ENCODE data around the gene MALRD1. TPM values are rescaled to one million over a fixed set of nuclear protein-coding genes. Genes with fewer than 3 reads are reported as not detected.

The MALRD1 gene
- total RNA-seq, 1 donor from 2014 or later, result not detected

DNA sequence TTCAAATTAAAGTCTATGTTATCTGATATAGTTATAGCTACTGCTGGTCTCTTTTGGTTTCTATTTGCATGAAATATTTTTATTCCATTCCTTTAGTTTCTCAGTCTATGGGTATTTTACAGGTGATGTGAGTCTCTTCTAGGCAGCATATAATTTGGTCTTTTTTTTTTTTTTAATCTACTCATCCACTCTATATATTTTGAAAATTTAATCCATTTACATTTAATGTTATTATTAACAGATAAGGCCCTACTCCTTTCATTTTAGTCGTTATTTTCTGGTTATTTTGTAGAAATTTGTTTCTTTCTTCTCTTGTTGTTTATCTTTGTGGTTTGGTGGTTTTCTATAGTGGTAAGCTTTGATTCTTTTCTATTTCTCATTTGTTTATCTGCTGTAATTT, 58.8 kb downstream of the MALRD1 start:
- intact Hi-C loops (cut with micrococcal nuclease), result no loop called here

DNA sequence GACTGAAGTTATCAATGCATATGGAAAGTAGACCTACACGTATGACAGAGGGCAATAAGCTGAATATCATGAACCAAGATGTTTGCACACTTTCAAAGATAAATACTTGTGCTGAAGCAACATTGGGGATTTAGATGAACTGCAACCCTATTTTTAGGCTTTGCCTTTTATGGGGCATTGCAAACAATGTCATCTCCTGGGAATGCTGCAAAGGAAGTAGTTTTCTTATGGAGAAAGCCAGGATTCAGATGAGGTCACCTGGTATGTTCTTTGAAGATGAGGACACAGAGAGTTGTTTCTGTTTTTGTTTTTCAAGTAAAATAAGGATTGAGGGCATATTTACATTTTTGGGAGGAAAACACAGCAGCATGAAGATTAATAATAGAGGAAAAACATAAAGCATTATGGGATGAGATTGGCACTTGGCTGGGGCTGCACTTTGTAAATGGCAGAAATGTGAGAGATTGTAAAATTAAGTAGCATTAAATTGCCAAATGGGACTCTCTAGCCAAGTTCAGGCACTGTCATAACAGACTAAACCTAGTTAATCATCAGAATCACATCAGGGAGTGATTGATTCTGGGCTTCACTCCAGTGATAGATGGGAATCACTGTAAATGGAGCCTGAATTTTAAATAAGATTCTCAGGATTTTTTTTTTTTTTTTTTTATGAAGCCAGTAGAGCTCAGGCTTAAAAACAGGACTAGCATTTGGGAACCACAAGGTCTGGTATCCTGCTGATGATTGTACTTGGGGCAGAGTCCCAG, 63.1 kb downstream of the MALRD1 start:
- intact Hi-C loops (cut with micrococcal nuclease), result no loop called here

DNA sequence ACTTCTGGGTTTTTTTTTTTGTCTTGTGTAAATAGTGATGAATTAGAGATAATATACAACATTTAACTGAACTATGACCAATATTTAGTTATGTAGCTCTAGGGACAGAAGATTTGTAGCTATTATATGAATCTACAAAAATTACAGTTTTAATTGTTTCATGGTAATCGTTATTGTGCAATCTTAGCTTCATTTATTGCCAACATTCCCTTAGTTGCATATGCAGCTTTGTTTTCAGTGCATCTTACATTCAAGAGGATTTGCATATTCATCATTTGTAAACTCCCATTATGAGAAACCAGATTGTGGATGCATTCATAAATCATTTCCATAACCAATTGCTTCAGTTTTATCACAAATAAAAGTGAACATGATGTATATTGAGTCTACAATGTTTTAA, 68.8 kb downstream of the MALRD1 start:
- intact Hi-C loops (cut with micrococcal nuclease), result no loop called here

DNA sequence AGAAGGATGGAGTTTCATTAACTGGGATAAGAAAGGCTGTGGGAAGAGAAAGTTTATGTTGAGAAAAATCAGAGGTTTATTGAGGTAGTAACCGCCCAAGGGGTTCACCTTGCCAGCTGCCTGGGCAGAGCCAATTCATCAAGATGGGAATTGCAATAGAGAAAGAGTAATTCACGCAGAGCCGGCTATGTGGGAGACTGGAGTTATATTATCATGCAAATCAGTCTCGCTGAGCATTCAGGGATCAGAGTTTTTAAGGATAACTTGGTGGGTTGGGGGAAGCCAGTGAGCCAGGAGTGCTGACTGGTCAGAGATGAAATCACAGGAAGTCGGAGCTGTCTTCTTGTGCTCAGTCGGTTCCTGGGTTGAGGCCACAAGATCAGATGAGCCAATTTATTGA, 70.6 kb downstream of the MALRD1 start:
- intact Hi-C loops (cut with micrococcal nuclease), result no loop called here

DNA sequence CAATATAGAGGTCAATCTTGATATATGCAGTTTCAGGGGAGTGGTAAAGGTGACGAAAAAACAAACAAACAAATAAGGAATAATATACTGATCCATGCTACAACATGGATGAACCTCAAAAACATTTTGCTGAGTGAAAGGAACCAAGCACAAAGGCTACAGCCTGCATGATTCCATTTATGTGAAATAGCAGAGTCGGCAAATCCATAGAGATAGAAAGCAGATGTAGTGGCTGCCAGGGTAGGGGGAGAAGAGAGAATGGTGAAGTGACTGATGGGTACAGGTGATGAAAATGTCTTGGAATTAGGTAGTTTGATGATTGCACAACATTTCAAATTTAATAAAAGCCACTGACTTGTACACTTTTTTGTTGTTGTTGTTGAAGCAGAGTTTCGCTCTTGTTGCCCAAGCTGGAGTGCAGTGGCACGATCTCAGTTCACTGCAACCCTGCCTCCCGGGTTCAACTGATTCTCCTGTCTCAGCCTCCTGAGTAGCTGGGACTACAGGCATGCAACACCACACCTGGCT, 71.8 kb downstream of the MALRD1 start:
- intact Hi-C loops (cut with micrococcal nuclease), result no loop called here

DNA sequence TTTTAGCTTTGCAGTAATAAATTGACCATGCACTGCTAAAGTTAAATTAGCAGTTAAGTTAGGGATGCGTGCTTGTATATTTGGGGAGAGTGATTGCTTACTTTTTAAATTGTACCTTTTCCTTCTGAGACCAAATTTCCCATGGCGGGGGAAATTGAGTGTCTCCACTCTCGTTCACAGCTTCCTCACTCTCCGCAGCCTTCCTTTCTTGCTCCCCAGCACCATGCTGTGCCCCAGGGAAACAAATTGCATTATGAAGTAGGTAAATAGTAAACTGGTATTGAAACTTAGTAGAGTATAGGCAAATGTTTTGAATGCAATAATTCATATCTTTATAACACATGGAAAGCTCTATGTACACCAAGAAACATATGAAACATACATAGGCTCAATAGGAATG, 85.4 kb downstream of the MALRD1 start:
- intact Hi-C loops (cut with micrococcal nuclease), result no loop called here

DNA sequence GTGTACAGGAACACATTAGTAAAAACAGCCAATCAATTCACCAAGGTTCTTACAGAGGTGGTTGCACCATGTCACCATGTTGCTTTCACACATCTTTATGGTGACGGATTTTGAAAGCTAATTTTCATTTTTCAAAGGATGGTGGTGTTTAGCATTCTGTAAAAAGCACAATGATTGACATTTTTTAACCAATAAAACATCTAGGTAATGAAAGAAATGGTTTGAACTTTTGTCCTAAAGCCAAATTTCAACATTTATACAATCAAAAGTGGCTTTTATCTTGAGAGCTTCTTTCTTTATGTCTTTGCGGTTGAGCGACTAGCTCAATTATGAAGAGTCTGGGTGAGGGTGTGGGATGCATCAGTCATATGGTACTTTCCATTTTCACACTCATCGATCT, 94.4 kb downstream of the MALRD1 start:
- intact Hi-C loops (cut with micrococcal nuclease), result no loop called here

DNA sequence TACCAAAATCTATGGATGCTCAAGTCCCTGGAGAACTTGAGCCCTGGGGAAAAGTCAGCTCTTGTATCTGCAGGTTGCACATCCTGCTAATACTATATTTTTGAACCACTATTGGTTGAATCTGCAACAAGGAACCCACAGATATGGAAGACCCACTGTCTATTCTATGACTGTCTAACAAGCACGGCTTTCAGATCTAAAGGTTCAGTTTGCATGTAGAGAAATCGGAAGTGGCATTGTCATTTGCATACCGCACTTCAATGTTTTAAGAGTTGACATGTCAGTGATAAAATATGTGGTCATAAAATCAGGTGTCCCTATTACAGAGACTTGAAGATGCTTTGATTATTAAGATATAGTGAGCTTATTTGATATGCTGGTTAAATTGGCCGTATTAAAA, 95.6 kb downstream of the MALRD1 start:
- intact Hi-C loops (cut with micrococcal nuclease), result no loop called here

DNA sequence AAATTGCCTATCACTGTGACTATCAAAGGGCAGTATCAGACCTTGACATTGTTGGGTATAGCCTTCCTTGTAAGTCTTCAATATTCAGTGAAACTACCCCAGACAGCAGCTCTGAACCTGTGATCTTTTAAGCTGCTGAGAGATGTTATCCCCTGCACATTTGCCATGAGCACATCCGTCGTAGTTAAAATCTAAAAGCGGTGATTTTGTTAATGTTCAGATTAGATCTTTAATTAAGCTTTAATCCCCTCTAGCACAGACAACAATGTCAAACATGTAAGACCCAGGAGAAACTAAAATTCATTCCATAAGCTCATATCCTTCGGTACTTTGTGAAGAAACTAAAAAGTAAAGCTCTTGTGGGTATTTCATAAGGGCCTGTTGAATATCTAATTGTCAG, 105.8 kb downstream of the MALRD1 start:
- intact Hi-C loops (cut with micrococcal nuclease), result no loop called here

DNA sequence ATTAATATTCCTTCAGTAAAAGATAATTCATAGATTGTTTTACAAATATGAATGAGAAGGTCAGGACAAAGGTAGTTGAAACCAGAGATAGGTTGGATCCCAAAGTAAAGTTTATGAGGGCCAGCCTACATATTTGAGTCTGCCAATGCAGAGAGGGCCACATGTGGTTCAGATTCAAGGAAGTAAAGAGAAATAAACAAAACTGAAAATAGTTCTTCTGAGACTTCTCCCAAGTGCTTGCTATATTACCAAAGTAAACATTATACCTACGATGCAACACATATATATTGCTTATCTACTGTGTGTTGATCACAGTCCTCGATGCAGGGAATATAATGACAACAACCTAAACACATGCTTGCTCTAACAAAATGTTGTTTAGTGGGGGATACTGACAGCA, 109.8 kb downstream of the MALRD1 start:
- intact Hi-C loops (cut with micrococcal nuclease), result no loop called here

DNA sequence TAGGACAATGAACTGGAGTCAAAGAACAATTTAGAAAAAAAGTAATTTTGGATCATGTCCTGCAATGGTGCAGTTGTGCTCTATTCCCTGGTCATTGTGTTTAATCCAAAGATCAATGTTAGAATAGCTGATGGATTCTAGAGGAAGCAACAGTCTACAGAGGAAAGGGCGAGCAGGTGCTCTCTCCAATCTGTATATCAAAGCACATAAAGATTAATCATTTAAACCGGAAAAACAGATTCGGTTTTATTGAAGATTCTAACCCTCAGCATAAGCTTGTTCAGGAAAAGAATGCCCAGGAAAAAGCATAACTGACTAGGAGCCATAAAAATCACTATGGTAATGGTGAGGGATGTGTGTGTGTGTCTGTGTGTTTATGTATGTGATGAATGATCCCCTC, 110.3 kb downstream of the MALRD1 start:
- intact Hi-C loops (cut with micrococcal nuclease), result no loop called here

DNA sequence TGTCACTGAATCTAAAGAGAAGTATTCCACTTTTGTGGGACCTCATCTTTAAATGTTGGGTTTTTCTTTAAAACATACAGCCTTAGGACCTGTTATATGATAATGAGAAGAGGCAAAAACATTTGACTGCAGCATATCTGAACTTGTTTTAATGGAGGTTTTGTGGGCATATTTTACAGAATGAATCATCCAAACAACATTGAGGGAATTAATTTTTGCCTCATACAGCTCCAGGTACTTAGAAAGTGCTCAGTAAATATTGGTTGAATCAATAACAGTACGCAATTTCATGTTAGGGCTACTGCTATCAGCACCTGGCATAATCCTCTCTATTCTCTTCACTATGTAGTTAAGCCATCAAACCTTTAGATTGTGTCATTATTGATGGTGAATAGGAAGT, 115.9 kb downstream of the MALRD1 start:
- intact Hi-C loops (cut with micrococcal nuclease), result no loop called here

DNA sequence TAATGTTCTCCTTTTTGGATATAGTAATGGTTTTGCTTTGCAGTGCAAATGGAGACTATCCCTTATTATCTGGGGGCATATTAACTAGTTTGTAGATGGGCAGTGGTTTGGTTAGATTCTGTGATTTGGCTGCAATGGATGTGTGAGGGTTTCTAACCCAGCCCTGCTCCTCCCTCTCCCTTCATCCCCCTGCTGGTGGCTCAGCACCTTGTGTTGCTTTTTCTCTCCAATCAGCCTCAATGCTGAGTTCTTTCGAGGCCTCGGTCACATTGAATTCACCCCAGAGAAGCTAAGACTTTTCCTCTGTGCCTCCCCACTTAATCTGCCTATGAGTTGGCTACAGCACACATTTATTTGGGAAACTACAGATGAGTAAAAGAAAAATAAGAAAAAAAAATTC, 120.0 kb downstream of the MALRD1 start:
- intact Hi-C loops (cut with micrococcal nuclease), result no loop called here

DNA sequence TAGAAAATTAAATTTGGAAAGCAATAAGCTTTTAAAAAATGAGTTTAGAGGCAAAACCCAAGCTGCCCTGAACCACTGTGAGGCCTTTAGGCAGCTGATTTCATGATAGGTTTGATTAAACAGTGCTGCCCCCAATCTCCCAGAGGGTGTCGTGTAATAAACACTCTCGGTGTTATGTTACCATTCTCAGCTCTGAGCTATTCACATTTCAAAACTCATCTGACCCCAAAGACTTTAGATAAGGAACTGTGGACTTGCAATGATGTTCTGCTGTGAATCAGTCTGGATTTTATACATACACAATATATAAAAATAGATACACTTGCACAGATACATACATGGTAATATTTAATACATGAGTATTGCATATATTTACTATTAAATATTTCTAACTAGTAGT, 120.4 kb downstream of the MALRD1 start:
- intact Hi-C loops (cut with micrococcal nuclease), result no loop called here

DNA sequence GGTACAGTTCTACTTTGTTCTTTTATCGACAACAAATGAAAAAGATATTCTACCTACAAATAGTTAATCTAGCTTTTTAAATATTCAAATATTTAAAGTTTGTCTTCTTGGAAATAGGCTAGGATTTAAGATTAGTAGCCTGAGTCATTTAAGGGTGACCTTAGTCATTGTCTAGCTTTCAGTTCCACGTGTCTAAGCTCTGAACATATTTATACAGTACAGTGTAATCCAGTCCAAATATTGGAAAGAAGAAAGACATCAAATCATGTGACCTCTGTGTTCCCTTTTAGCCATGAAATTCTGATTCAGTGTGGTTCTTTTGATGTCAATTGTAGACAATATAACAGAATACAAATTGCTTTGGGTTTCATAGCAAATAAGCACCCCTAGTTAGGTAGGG, 121.1 kb downstream of the MALRD1 start:
- intact Hi-C loops (cut with micrococcal nuclease), result no loop called here

DNA sequence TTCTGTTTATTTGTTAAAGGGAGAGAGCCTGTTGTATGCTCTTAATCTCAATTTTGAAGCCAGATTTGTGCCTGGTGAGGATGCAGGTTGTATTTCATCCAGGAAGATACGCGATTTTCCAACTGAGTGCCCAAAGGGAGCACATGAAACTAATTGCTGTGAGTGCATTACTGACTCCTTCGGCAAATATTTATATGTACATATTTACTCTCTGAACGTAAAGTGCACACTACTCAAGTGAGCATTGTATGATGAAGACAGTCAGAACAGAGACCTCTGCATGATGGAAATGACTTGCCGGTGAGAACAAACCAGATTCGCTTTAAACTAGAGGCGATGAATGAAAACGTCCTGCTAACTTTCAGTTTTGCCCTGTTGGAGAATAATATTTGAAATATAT, 130.1 kb downstream of the MALRD1 start:
- intact Hi-C loops (cut with micrococcal nuclease), result no loop called here

DNA sequence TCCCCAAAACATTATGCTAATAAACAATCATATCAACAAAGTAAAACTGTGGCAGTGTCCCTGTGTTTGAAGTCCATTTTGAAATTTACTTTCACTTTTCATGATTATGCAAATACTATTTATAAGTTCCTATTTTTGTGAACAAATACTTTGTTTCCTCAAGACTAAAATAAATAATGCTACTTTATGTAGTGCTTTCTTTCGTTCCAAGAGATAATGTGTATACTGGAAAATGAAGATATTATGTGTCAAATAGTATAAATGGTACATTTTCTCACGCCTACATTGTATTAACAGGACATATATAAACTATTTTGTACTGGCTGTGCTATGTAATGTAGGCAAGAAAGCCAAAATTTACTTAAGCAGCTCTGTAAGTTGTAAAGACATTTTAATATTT, 136.3 kb downstream of the MALRD1 start:
- intact Hi-C loops (cut with micrococcal nuclease), result no loop called here

DNA sequence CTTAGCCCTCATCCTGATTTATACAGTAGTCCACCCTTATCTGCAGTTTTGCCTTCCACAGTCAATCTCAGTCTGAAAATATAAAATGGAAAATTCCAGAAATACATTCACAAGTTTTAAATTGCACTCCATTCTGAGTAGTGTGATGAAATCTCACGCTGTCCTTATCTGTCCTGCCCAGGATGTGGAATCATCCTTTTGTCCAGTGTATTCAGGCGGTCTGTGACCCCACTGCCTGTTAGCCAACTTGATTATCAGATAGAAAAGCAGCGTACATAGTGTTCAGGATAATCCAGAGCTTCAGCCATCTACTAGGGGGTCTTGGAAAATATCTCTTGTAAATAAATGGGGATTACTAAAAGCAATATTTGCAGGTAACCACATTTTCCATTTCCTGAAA, 146.3 kb downstream of the MALRD1 start:
- intact Hi-C loops (cut with micrococcal nuclease), result no loop called here

DNA sequence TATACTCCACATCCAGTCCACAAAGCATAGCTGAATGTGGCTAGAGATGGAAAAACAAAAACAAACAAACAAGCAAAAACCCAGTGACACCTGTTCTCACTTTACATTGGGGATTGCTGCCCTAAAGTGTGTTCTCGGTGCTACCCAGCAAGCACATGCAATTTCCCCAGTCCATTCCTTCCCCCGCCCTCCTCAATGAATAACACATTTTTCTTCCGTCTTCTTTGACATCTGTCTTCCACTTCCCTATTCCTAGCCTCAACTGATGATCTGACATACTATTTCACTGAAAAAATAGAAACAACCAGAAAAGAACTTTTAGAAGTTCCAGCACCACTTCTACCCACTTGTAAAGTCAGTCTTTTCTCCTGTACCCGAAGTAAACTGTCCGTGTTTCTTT, 147.1 kb downstream of the MALRD1 start:
- intact Hi-C loops (cut with micrococcal nuclease), result no loop called here

DNA sequence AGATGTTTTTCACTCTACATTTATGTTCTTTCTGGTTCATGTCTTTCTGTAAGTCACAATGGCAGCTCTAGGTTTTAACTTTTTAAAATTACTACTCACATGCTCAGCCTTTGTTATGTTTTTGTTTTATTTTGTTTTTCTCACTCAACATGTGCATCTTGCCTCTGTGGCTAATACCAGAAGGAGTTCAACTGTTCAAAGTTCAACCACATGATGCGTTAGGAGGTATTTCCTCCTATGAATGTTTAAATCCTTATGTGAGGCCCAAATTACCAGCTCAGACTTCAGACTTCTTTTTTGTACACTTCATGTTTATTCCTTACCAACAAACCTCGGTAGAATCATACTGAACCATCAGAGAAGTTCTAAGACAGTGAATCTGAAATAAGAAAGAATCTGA, 151.6 kb downstream of the MALRD1 start:
- intact Hi-C loops (cut with micrococcal nuclease), result no loop called here

DNA sequence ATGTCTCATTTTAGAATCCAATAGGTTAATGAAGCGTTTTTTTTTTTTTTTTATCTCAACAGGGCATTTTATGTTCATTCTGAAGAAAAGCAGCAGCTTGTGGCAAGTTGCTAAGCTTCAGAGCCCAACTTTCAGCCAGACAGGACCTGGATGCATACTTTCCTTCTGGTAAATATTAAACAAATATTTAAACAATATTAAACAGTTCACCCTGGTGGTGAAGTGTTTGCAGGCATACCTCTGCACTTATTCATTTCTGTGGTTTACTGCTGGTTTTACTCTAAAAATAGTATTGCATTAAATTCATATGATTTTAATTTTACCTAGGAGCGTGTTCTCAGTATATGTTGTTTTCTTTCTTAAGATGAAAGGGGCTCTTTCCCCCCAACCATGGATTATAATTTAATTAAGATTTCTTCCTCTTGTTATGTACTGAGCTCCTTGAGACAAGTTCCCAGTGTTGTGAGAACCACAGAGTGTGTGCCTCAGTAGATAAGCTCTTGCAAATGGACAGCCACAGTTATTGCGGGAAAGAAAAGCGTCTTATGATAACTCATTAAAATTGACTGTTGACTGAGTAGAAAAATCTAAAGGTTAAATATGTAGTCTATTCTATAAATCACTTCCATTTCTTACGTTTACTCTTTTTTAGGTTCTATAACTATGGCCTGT, 155.8 kb downstream of the MALRD1 start:
- intact Hi-C loops (cut with micrococcal nuclease), result no loop called here

DNA sequence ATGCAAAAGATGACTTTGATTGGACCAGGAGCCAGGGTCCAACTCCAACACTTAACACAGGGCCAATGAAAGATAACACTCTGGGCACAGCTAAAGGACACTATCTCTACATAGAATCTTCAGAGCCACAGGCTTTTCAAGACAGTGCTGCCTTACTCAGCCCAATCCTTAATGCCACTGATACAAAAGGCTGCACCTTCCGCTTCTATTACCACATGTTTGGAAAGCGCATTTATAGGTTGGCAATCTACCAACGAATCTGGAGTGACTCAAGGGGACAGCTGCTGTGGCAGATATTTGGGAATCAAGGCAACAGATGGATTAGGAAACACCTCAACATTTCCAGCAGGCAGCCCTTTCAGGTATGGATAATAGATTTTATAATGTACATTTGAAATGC, 160.7 kb downstream of the MALRD1 start:
- intact Hi-C loops (cut with micrococcal nuclease), result no loop called here

DNA sequence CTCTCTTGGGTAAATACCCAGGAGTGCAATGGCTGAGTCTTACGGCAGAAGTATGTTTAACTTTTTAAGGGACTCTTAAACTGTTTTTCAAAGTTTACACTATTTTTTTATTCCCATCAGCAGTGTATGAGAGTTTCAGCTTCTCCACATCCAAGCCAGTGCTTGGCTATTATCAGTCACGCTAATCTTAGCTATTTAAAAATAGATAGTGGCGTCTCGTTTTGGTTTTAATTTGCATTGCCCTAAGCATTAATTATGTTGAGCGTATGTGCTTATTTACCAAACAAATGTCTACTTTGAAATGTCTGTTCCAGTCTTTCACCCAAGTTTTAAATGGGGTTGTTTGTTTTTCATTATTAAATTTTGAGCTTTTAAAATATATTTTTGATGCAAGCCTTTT, 164.0 kb downstream of the MALRD1 start:
- intact Hi-C loops (cut with micrococcal nuclease), result no loop called here
